HG03103 (cell line): Measurements from ENCODE around the gene SCARB1.

Experiments
- ATAC-seq: cut with Tn5 transposase; IDR thresholded peaks from one replicate; pipeline ENCODE4 v1.9.1; 2021; ENCODE audit warnings: low read depth; ENCODE audit not compliant: unreplicated experiment

SCARB1 gene

GRCh38 chr12:124844411-124845397 is 19.0 kb downstream of the SCARB1 start:
- no peak for ATAC-seq

DNA sequence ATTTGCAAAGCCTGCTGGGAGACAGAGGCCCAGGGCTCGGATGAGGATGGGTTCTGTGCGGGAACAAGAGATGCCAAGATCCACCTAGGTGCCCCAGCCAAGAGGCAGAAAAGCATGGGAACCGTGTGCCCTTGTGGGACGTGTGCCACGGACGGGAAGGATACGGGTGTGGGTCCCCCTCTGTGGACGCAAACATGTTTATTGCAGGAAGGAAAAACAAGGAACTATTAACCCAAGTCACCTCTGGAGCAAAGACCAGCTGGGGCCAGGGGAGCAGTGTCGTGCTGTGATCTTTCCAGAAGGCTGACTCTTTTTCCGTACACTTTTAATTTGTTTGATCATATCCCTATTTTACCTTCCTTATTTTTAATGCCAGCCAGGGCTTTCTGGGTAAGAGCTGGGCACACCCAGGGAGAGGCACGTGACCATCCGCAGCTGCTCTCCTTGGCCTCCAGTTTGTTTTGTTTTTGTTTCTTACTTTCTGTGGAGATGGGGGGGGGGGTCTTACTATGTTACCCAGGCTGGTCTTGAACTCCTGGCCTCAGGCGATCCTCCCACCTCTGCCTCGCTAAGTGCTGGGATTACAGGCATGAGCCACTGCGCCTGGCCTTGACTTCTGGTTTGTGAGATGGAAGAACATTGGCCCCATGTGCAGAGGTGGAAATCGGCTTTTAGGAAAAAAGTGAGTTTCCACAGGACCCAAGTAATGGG is 20.7 kb downstream of the SCARB1 start:
- ATAC-seq, result no peak

DNA sequence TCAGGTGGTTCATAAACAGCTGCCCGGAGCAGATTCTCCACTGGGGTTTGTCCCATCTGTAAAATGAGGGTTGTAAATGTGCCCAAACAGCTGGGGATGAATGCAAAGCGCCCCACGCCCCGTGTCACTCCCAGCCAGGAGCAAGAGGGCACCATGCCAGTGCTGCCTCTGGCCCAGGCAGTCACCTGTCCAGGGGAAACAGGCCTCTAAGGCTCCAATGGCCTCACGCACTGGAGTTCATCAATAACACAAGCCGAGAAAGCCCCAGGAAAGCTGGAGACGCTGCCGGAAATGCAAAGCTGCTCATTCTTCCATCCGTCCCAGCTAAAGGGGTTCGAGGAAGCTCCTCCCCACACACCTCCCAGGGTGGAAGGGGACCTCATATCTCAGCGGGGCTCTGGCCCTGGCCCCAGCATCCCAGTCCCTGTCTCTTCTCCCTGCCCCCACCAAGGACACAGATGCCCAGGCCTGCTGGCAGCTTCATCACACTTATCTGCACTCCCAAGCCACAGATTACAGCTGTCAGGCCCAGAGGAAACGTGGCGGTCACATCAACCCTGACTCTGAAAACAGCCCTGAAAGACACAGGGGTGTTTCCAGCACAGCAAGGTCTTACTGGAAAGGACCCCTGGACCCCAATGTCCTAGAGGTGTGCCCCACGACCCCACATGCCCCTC is 21.5 kb downstream of the SCARB1 start:
- ATAC-seq, result no peak

DNA sequence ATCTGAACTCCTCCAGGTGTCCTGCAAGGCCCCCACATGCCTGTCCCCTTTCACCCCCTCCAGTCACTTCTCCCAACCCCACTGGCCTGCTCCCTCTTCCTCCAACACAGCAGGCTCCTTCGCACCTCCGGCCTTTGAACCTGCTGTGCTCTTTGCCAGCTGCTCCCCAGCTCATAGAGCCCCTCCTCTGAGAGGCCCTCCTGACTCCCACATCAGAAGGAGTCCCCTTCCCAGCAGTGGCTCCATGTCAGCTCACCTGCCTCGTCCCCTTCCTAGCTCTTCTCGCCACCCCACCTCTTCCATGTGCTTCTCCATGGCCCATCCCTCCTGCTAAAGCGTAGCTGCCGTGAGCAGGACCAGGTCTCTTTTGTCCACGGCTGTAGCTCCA is 22.1 kb downstream of the SCARB1 start:
- ATAC-seq, result no peak

DNA sequence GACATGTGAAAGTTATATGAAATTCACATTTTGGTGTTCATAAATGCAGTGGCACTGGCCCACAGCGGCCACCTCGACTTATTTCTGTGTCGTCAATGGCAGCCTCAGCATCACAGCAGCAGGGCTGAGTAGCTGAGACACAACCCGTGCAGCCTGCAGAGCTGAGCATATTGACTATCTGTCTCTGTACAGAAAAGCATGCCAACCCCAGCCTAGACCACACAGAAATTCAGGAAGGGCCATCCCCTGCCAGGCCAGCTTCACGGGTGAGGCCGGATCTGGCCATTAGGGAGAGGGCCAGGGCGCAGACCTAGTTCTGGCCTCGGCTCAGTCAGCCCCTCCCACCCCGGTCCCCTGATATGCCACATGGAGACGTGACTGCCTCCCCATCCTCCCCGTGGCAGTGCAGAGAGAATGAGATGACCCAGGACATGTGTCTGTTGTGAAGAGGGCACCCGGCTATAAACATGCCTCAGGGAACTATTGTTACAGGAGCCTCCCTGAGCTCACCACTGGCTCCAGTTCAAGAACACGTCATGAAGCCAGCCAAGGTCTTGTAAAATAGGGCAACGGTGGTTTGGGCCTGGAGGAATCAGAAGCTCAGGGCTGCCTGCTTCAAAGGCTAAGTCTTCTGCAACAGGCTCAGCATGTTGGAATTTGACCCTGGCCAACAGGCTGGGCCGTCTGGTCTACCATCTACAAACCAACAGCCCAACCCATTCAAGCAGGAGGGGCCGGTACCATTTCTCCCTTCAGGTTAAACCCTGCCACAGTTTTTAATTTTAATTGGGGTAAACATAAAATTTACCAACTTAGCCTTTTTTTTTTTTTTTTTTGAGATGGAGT is 25.5 kb downstream of the SCARB1 start:
- ATAC-seq, result no peak

- ATAC-seq, result no peak
Measured at GRCh38 chr12:124837249-124837897, 26.3 kb downstream of the SCARB1 start.

DNA sequence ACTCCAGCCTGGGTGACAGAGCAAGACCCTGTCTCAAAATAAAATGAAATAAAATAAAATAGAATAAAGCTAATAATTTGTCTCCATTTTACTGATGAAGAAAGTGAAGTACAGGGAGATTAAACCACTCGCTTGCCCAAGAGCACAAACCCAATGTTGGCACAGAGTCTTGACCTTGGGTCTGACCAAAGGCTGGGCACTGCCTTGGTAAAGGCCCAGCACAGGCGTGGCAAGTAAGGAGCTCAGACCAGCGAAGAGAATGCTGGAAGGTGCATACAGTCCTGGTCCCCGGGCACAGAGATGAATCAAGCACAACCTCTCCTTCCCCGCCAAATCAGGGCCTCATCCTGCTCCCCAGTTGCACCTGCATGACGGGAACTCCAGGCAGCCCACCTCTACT is 26.9 kb downstream of the SCARB1 start:
- no peak for ATAC-seq

GRCh38 chr12:124835656-124836410 is 27.8 kb downstream of the SCARB1 start:
- no peak for ATAC-seq

- no peak for ATAC-seq
Measured at GRCh38 chr12:124834822-124835221, 28.8 kb downstream of the SCARB1 start.

DNA sequence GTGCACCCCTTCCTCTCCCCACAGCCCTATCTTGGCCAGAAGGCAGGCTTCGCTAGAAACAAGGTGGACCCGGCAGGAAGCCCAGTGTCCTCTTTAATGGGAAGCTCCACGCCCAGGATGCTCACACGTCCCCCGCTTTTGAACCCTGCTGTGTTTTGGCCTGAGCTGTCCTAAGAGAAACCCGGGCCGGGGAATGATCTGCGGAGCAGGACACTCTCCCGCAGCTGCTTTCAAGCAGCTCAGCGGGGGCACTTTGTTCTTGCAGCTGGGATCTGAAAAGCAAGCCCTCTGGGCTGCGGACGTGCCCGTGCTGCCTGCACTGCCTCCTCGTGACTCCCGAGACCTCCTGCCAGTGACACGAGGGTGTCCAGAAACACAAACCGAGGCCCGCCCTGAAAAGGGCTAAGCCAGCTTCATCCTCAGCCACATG is 30.0 kb downstream of the SCARB1 start:
- no peak for ATAC-seq

GRCh38 chr12:124832856-124833255 is 30.8 kb downstream of the SCARB1 start:
- no peak for ATAC-seq

DNA sequence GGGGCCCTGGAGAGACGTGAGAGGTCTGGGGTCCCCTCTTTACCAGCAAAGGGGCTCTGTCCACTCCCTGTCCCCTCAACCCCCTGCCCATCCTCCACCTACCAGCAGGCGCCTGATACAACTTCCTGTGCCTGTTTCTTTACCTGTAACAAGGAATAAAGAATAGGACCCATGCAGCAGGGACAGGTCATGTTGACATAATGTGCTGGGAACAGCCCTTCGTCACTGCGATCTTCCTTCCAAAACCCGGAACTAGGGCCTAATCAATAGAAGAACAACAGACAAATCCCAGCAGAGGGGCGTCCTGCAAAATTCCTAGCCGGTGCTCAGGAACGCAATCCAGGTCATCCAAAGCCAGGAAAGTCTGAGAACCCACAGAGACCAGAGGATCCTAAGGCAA is 32.1 kb downstream of the SCARB1 start:
- ATAC-seq, result no peak

DNA sequence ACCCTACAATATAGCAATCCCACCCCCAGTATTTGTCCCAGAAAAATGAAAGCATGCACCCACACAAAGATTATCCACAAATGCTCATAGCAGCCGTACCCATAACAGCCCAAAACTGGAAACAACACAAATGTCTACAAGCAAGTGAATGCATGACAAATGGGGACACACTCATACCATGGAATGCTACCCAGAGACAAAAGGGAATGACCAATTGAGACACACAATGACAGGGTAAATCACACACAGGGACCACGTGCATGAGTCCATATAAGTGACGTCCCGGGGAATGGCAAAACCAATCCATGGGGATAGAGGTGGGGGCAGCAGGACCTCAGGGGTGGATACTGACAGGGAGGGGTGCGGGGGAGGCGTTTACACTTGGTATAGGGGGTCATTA is 33.4 kb downstream of the SCARB1 start:
- no peak for ATAC-seq

- no peak for ATAC-seq
Measured at GRCh38 chr12:124829708-124830304, 33.9 kb downstream of the SCARB1 start.

GRCh38 chr12:124829008-124829707 is 34.5 kb downstream of the SCARB1 start:
- no peak for ATAC-seq

DNA sequence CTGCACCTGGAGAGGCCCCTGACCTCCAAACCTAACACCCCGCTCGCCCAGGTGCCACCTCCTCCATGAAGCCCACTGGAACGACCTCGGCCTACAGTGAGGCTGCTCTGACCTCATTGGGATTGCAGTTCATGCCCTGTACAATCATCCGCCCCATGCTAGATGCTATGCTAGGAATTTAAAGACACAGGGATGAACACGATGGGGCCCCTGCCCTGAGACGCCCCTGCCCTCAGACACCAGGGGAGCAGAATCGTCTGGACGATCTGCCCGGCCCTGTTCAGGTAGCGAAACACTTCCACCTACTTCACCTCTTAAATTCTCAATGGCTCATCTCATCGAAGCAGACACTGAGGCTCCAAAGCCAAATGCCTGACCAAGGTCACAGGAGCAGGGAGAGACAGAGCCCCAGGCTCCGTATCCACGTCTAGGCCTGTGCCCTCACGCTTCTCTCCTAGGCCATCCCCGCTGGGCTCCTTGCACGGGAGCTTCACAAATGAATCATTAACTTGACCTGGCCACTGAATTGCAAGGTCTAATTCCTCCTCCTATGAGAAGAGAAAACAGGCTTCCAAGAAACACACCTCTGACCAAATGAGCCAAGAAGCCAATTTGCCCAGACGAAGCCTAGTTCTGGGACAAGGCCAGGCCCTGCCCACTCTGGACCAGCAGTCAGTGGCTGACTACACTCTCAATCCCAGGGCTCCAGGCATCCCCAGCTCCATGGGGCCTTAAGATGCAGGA is 35.2 kb downstream of the SCARB1 start:
- ATAC-seq, result no peak

DNA sequence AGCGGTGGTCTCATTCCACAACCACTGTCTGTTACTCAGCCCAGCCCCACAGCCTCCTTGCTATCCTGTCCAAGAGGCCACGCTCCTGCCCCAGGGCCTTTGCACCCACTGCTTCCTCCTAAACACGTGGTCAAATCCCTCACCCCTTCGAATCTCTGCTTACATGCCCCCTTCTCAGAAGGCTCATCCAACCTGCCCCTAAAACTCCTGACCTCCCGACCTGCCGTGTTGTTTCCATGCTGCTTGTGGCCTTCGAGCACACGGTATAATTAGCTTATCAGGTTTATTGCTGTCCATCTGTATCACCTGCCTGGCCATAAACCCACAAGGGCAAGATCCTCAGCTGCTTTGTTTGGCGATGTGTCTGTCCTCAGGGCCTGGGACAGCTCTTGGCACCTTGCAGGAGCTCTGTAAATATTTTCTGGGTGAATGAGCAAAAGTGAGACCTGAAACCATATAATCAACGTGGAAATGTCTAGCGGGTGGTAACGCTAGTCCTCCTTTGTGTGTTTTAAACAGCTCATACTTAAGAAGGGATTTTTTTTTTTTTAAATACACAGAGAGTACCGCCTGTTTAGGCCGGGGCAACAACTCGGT is 36.0 kb downstream of the SCARB1 start:
- no peak for ATAC-seq
